Measurements from ENCODE around the gene HGF.
A peak's percentile ranks its signal among the peaks of the same experiment; 100 is the strongest.

Gene HGF

DNA sequence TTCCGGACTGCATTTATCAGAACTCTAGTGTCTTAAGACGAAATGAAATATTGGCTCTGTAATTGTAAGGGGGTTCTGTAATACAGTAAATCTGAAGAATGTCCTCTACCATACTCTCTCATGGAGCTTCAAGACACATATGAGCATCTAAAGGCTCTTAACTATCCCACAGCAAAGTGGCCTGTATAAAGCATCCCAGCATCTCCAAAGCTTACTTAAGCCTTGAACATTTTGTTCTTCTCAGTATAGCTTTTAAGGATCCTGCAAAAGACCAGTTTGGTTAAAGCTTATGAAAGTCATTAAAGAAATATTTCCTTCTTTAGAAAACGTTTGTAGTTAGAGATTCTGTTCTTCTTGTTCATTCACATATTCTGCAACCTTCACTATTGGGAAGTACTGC lies 75.1 kb downstream of the HGF start:
- Histone ChIP-seq H2AFZ (ENCODE audit: low read length, unreplicated experiment) (peak overlapping the region; percentile 66), H3K36me3 (ENCODE audit: insufficient read depth, low read length) (no peaks in the 10 kb centered on the region), H3K4me1 (ENCODE audit: control insufficient read depth, insufficient read depth, low read length, unreplicated experiment) (peaks cover 42% of the 10 kb centered on the region), H3K79me2 (ENCODE audit: control insufficient read depth, insufficient read depth, low read length, unreplicated experiment) (no peaks in the 10 kb centered on the region), H3K4me3 (ENCODE audit: low read depth, low read length) (no peak overlapping the region), H3K27ac (ENCODE audit: low read depth, low read length) (peak overlapping the region; percentile 95), H3K27me3 (ENCODE audit: insufficient read depth, low read length) (no peaks in the 10 kb centered on the region)

DNA sequence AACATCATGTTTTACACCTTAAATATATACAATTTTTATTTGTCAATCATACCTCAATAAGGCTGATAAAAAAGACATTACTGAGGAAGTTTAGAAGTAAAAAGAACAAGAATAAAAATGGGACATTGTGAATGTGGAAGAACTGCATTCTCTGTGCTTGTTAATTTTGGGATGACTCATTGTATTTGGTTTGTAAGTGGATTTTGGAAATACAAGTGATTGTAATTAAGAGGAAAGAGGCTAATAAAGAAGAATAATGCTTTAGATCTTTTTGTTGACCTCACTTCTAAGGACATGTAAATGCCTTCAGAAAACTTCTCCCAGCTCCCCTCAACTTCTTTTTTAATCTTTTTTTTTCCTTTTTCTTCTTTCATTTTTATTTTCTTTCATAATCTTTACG lies 76.0 kb downstream of the HGF start:
- Histone ChIP-seq H3K4me3 (ENCODE audit: low read depth, low read length) (no peak overlapping the region), H3K27ac (ENCODE audit: low read depth, low read length) (peak overlapping the region; percentile 95), H3K79me2 (ENCODE audit: control insufficient read depth, insufficient read depth, low read length, unreplicated experiment) (no peaks in the 10 kb centered on the region), H3K36me3 (ENCODE audit: insufficient read depth, low read length) (no peaks in the 10 kb centered on the region), H3K27me3 (ENCODE audit: insufficient read depth, low read length) (no peaks in the 10 kb centered on the region), H2AFZ (ENCODE audit: low read length, unreplicated experiment) (no peak overlapping the region), H3K4me1 (ENCODE audit: control insufficient read depth, insufficient read depth, low read length, unreplicated experiment) (peaks cover 42% of the 10 kb centered on the region)

DNA sequence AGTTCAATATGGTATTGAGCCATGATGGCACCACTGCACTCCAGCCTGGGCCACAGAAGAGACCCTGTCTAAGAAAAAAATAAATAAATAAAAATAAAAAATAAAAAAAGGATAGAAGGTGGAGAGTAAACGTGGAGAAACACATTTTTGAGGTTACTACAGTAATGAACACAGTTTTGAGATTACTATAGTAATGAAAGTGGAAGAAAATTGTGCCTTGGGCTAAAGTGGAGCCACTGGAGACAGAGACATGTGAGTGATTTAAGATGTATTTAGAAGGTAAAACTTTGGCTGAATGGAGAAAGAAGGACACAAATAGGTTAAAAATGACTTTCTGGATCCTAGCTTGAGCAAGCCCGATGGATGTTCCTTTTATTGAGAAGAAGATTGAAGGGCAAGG lies 76.8 kb downstream of the HGF start:
- no peaks in the 10 kb centered on the region for H3K36me3 ChIP-seq (ENCODE audit: insufficient read depth, low read length)
- H3K4me3 ChIP-seq (ENCODE audit: low read depth, low read length) = no peak overlapping the region
- peak overlapping the region; percentile 95 for H3K27ac ChIP-seq (ENCODE audit: low read depth, low read length)
- H2AFZ ChIP-seq (ENCODE audit: low read length, unreplicated experiment) = peak overlapping the region; percentile 3
- peaks cover 39% of the 10 kb centered on the region for H3K4me1 ChIP-seq (ENCODE audit: control insufficient read depth, insufficient read depth, low read length, unreplicated experiment)
- no peaks in the 10 kb centered on the region for H3K79me2 ChIP-seq (ENCODE audit: control insufficient read depth, insufficient read depth, low read length, unreplicated experiment)
- H3K27me3 ChIP-seq (ENCODE audit: insufficient read depth, low read length) = no peaks in the 10 kb centered on the region

DNA sequence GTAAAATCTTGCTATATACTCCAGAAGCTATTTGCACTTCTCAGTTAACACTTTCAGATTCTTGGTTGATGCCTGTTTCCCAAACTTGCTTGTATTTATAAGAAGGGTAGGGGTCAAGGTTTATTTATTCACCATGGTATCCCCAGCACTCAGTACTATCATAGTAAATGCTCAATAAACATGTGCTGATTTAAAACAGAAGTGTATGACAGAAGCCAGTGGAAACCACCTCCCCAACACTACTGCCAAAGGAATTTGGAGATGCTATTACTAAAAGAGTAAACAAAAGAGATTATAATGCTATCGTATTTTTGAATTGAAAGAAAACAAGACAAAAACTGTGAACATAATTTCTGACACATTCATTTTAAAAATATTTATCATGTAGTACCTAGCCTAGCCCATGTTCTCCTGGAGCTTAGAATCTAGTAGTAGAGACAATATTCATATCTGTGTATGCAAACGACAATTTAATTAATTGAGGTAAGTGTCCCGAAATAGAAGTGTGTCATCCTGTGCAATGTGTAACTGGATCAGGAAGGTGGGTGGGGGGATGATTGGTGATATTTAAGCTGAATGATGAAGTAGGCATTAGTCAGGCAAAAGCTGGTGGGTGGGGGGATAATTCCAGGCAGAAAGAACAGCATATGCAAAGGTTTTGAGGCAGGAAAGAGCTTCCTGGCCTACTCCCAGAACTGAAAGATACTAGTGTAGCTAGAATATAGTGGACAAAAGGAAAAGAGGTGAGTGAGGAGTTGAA lies 77.5 kb downstream of the HGF start:
- Histone ChIP-seq H3K4me1 (ENCODE audit: control insufficient read depth, insufficient read depth, low read length, unreplicated experiment) (peaks cover 42% of the 10 kb centered on the region), H2AFZ (ENCODE audit: low read length, unreplicated experiment) (peak overlapping the region; percentile 47), H3K4me3 (ENCODE audit: low read depth, low read length) (peak overlapping the region; percentile 43; the same call in 1 of the 2 replicates), H3K27me3 (ENCODE audit: insufficient read depth, low read length) (no peaks in the 10 kb centered on the region), H3K27ac (ENCODE audit: low read depth, low read length) (peak overlapping the region; percentile 95), H3K79me2 (ENCODE audit: control insufficient read depth, insufficient read depth, low read length, unreplicated experiment) (no peaks in the 10 kb centered on the region), H3K36me3 (ENCODE audit: insufficient read depth, low read length) (no peaks in the 10 kb centered on the region)

DNA sequence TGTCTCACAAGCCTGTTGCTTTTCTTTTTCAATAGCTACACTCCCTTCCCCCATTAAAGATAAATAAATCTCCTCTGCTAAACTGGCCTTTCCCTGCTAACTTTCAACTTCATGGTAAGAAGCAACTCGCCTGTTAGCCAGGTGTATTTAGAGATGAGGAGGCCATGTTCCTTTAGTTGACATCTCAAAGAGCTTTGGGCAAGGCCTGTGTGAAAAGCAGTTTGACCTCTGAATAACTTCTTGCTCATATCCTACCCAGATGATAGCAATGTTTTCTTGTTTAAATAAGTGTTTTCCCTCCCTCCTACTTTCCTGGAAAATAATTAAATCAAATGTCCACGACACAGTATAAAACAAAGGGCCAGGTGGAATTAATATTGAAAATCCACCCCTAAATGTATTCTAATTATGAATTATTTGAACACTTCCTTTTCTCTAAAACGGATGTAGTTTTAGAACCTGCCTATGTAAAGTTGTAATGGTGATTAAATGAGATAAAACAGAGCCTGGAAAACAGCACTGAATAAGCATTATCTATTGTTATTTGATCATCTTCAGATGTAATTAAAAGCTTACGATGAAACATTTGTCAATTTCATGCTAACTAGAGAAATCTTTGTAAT lies 78.5 kb downstream of the HGF start:
- peak overlapping the region; percentile 97 for H2AFZ ChIP-seq (ENCODE audit: low read length, unreplicated experiment)
- H3K4me1 ChIP-seq (ENCODE audit: control insufficient read depth, insufficient read depth, low read length, unreplicated experiment) = peaks cover 42% of the 10 kb centered on the region
- H3K36me3 ChIP-seq (ENCODE audit: insufficient read depth, low read length) = no peaks in the 10 kb centered on the region
- no peaks in the 10 kb centered on the region for H3K79me2 ChIP-seq (ENCODE audit: control insufficient read depth, insufficient read depth, low read length, unreplicated experiment)
- H3K27me3 ChIP-seq (ENCODE audit: insufficient read depth, low read length) = no peaks in the 10 kb centered on the region
- H3K27ac ChIP-seq (ENCODE audit: low read depth, low read length) = peak overlapping the region; percentile 95
- H3K4me3 ChIP-seq (ENCODE audit: low read depth, low read length) = peak overlapping the region; percentile 7; the same call in 1 of the 2 replicates

DNA sequence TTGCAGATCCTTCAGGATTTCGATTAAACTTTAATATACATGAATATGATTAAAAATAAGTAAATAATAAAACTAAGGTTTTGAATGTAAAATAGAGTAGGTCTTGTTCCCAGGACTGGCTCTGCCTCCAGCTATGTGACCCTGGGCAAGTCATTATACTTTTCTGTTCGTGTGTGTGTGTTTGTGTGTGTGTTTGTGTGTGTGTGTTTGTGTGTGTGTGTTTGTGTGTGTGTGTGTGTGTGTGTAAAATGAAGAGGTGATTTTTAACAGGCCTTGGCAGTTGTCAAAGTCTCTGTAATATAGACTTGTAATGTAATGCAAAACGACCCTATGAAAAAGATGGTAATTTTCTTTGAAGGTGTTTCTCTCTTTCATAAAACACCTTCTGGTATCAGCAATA lies 79.2 kb downstream of the HGF start:
- H3K4me1 ChIP-seq (ENCODE audit: control insufficient read depth, insufficient read depth, low read length, unreplicated experiment) = peaks cover 46% of the 10 kb centered on the region
- H3K36me3 ChIP-seq (ENCODE audit: insufficient read depth, low read length) = no peaks in the 10 kb centered on the region
- 0 out of 2 replicates have a peak overlapping the region, but pooled peaks have one; percentile 7 for H3K4me3 ChIP-seq (ENCODE audit: low read depth, low read length)
- H3K27ac ChIP-seq (ENCODE audit: low read depth, low read length) = peak overlapping the region; percentile 95
- no peaks in the 10 kb centered on the region for H3K79me2 ChIP-seq (ENCODE audit: control insufficient read depth, insufficient read depth, low read length, unreplicated experiment)
- H2AFZ ChIP-seq (ENCODE audit: low read length, unreplicated experiment) = peak overlapping the region; percentile 97
- H3K27me3 ChIP-seq (ENCODE audit: insufficient read depth, low read length) = no peaks in the 10 kb centered on the region

DNA sequence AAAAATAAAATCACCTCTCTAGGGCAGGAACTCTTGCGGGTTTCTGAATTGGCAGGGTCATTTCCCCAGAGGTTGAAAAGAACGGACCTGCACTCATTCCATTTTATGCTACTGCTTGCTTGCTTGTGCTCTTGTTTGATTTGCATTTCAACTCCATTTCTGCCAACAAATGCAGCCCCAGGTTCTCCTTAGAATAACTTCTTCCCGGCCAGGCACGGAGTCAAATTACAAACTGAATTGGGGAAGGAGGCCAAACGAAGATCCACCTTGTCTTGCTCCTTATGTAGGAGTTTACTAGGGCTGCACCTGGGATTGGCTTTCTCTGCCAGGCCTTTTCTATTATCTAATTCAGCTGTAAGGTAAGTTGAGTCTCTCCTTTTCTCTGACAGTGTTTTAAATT lies 79.6 kb downstream of the HGF start:
- Histone ChIP-seq H2AFZ (ENCODE audit: low read length, unreplicated experiment) (peak overlapping the region; percentile 84), H3K27ac (ENCODE audit: low read depth, low read length) (no peak overlapping the region; the same call in 1 of the 2 replicates)

DNA sequence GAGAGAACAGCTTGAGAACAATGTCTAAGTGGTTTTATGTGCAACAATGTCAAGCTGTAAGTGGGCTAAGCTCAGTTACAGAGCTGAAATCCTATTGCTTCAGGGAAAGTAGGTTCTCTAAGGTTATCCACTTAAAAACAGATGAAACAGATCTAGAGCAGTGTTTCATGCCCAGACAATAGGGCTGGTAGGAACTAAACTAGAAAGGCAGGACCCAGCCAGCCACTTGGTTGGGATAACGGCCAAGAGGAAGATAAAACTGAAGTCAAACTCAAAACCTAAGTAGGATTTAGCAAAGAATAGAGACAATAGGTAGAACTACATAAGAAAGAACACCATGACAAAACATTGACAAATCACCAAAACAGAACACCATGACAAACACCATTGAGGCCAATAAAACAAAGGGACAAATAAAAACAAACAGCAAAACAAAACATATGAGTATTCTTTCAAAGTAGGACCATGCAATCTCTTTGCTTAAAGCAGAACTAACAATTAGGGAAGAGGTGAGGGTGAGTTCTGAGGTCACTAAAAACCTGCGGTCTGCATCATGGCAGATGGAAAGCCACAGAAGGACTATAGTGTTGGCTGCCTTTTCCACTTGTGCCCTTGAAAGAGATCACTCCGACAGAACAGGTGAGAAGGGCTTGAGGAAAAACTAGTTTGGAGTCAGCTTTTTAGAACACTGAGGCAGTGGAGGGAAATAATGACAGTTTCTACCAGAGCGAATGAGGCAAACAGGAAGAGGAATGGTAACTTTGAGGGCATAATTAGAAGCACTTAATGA lies 81.0 kb downstream of the HGF start:
- H3K4me1 ChIP-seq (ENCODE audit: control insufficient read depth, insufficient read depth, low read length, unreplicated experiment) = peaks cover 50% of the 10 kb centered on the region
- H3K4me3 ChIP-seq (ENCODE audit: low read depth, low read length) = no peak overlapping the region
- H3K79me2 ChIP-seq (ENCODE audit: control insufficient read depth, insufficient read depth, low read length, unreplicated experiment) = no peaks in the 10 kb centered on the region
- H2AFZ ChIP-seq (ENCODE audit: low read length, unreplicated experiment) = peak overlapping the region; percentile 18
- H3K27ac ChIP-seq (ENCODE audit: low read depth, low read length) = no peak overlapping the region
- no peaks in the 10 kb centered on the region for H3K36me3 ChIP-seq (ENCODE audit: insufficient read depth, low read length)
- no peaks in the 10 kb centered on the region for H3K27me3 ChIP-seq (ENCODE audit: insufficient read depth, low read length)

More for the DNA sequence above, 79.6 kb downstream of the HGF start:
- no peaks in the 10 kb centered on the region for H3K27me3 ChIP-seq (ENCODE audit: insufficient read depth, low read length)
- no peaks in the 10 kb centered on the region for H3K36me3 ChIP-seq (ENCODE audit: insufficient read depth, low read length)
- no peaks in the 10 kb centered on the region for H3K79me2 ChIP-seq (ENCODE audit: control insufficient read depth, insufficient read depth, low read length, unreplicated experiment)
- peaks cover 51% of the 10 kb centered on the region for H3K4me1 ChIP-seq (ENCODE audit: control insufficient read depth, insufficient read depth, low read length, unreplicated experiment)
- H3K4me3 ChIP-seq (ENCODE audit: low read depth, low read length) = no peak overlapping the region

DNA sequence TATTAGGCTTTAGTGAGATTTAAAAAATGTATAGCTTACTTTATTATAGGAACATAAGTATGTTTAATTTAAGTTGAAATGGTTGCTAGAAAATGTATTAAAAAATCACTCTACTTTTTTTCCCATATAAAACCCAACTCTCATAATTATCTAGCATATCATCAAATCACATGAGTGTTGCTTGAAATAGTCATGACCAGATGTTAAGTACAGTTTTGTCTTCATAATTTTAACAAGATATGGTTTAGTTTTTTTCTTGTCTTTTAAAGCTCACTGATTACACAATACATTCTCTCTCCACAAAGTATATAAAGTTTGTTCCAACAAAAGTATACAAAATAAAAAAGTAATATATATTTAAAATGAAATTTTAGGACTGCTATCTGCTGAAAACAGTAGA lies 82.8 kb downstream of the HGF start:
- Histone ChIP-seq H3K27ac (ENCODE audit: low read depth, low read length) (no peak overlapping the region), H3K27me3 (ENCODE audit: insufficient read depth, low read length) (no peaks in the 10 kb centered on the region), H2AFZ (ENCODE audit: low read length, unreplicated experiment) (no peak overlapping the region), H3K36me3 (ENCODE audit: insufficient read depth, low read length) (no peaks in the 10 kb centered on the region), H3K4me1 (ENCODE audit: control insufficient read depth, insufficient read depth, low read length, unreplicated experiment) (peaks cover 50% of the 10 kb centered on the region), H3K79me2 (ENCODE audit: control insufficient read depth, insufficient read depth, low read length, unreplicated experiment) (no peaks in the 10 kb centered on the region), H3K4me3 (ENCODE audit: low read depth, low read length) (no peak overlapping the region)

DNA sequence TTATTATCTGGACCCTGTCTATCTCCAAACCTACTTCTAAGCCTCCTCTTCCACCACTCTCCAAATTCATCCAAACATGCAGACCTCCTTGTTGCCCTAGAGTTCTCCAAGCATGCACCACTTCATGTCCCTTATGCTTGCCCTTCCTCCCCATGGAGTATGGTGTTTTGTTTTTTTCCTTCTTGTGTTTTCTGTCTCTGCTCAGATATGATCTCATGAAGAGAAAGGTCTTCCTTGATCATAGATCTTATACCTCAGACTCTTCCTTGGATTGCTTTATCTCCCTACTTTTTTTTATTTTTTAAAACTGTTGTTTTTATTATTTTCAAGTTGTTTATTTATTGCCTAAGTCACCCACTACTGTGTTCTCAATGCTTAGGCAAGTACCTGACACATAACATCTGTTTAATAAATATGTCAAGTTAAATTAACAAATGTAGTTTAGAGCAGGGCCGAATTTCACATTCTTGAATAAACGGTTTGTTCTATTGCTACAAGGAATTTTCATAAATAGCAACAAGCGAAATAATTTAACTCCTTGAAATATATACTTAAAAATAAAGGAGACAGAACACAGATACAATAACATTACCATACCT lies 84.5 kb downstream of the HGF start:
- 0 out of 2 replicates have a peak overlapping the region, but pooled peaks have one; percentile 20 for H3K4me3 ChIP-seq (ENCODE audit: low read depth, low read length)
- peaks cover 36% of the 10 kb centered on the region for H3K4me1 ChIP-seq (ENCODE audit: control insufficient read depth, insufficient read depth, low read length, unreplicated experiment)
- H3K27me3 ChIP-seq (ENCODE audit: insufficient read depth, low read length) = no peaks in the 10 kb centered on the region
- H3K36me3 ChIP-seq (ENCODE audit: insufficient read depth, low read length) = no peaks in the 10 kb centered on the region
- peak overlapping the region; percentile 5 for H2AFZ ChIP-seq (ENCODE audit: low read length, unreplicated experiment)
- peak overlapping the region; percentile 92 for H3K27ac ChIP-seq (ENCODE audit: low read depth, low read length)
- no peaks in the 10 kb centered on the region for H3K79me2 ChIP-seq (ENCODE audit: control insufficient read depth, insufficient read depth, low read length, unreplicated experiment)

All from ACC112 (cell line).